LoVo (cell line): ENCODE data around the gene NEIL1.
"Not testable (repeated sequence)": the region's sequence is repeated elsewhere in the genome, so short reads cannot be mapped to it uniquely, and the experiment has no call there.

ENCODE experiments used
- DNase-seq: peaks from one replicate; pipeline ENCODE4 v3.0.0-alpha.2; 2016; ENCODE audit warnings: low spot score

The NEIL1 gene

GRCh38 chr15:75380773-75381172, 33.9 kb downstream of the NEIL1 start:
- DNase-seq = no peak

- not testable (repeated sequence) for DNase-seq
Observed at GRCh38 chr15:75383986-75384385, 37.1 kb downstream of the NEIL1 start.

- no peak for DNase-seq
Observed at GRCh38 chr15:75389791-75390382, 43.0 kb downstream of the NEIL1 start.

GRCh38 chr15:75397494-75397893, 50.7 kb downstream of the NEIL1 start:
- DNase-seq = no peak

- no peak for DNase-seq
Observed at GRCh38 chr15:75403892-75404291, 57.1 kb downstream of the NEIL1 start.
